ENCODE results near the gene TRIO.

DNA sequence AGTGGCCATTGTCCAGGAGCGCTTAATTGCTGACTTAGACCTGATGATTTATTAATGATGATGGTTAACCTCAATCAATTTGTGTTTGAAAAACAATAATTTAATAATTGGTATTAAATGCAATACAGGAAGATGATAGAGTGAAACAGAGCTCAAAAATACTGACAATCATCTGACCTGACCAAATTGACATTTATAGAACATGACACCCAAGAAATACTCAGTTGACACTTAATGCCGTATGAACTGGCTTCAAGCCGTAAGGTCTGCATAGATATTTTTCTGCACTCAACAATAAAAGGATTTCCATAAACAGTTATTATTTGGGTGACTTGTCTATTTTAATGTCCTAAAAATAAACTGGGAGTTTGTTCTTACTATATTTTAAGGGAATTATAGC lies 159.2 kb downstream of the TRIO start:
- TF ChIP-seq POLR2AphosphoS5 (IDR thresholded peaks at IDR 0.05; ENCODE audit: low read depth, low read length), result no peak
- TF ChIP-seq, protein P1, sequence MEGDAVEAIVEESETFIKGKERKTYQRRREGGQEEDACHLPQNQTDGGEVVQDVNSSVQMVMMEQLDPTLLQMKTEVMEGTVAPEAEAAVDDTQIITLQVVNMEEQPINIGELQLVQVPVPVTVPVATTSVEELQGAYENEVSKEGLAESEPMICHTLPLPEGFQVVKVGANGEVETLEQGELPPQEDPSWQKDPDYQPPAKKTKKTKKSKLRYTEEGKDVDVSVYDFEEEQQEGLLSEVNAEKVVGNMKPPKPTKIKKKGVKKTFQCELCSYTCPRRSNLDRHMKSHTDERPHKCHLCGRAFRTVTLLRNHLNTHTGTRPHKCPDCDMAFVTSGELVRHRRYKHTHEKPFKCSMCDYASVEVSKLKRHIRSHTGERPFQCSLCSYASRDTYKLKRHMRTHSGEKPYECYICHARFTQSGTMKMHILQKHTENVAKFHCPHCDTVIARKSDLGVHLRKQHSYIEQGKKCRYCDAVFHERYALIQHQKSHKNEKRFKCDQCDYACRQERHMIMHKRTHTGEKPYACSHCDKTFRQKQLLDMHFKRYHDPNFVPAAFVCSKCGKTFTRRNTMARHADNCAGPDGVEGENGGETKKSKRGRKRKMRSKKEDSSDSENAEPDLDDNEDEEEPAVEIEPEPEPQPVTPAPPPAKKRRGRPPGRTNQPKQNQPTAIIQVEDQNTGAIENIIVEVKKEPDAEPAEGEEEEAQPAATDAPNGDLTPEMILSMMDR (IDR thresholded peaks at IDR 0.05; ENCODE audit: control extremely low read depth in 1 of 3, insufficient read depth in 1 of 3, low read depth in 1 of 3, low read length in 3 of 3), result no peak
- no peak for TF ChIP-seq GABPA (IDR thresholded peaks at IDR 0.05; ENCODE audit: borderline replicate concordance, insufficient read depth, low read length)
- no peak for TF ChIP-seq TBP (IDR thresholded peaks at IDR 0.05; ENCODE audit: low read depth, low read length)
- TF ChIP-seq SUZ12 (IDR thresholded peaks at IDR 0.05; ENCODE audit: low read length), result no peak
- TF ChIP-seq, protein P2, sequence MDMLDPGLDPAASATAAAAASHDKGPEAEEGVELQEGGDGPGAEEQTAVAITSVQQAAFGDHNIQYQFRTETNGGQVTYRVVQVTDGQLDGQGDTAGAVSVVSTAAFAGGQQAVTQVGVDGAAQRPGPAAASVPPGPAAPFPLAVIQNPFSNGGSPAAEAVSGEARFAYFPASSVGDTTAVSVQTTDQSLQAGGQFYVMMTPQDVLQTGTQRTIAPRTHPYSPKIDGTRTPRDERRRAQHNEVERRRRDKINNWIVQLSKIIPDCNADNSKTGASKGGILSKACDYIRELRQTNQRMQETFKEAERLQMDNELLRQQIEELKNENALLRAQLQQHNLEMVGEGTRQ (IDR thresholded peaks at IDR 0.05; ENCODE audit: low read length), result no peak
- no peak for TF ChIP-seq PHF8 (conservative IDR thresholded peaks at IDR 0.05; ENCODE audit: low read depth, low read length)
- no peak for TF ChIP-seq SP1 (IDR thresholded peaks at IDR 0.05; ENCODE audit: low read depth, low read length)
- no peak for TF ChIP-seq ATF3 (IDR thresholded peaks at IDR 0.05; ENCODE audit: insufficient read depth, low read depth, low read length)
- no peak for TF ChIP-seq YY1 (IDR thresholded peaks at IDR 0.05; ENCODE audit: low read depth, low read length)
- TF ChIP-seq TCF12 (IDR thresholded peaks at IDR 0.05; ENCODE audit: low read depth, low read length), result no peak
